ENCODE data around the gene CUBN. TPM values are rescaled to one million over a fixed set of nuclear protein-coding genes. Genes with fewer than 3 reads are reported as not detected.

CUBN gene
- total and polyA plus RNA-seq, 10 of the 15 experiments (the other 5 are each of a cell fraction or from before 2014, with no cell fraction given) = under 0.01 to 0.14 (median 0.02) TPM; not detected in 6

DNA sequence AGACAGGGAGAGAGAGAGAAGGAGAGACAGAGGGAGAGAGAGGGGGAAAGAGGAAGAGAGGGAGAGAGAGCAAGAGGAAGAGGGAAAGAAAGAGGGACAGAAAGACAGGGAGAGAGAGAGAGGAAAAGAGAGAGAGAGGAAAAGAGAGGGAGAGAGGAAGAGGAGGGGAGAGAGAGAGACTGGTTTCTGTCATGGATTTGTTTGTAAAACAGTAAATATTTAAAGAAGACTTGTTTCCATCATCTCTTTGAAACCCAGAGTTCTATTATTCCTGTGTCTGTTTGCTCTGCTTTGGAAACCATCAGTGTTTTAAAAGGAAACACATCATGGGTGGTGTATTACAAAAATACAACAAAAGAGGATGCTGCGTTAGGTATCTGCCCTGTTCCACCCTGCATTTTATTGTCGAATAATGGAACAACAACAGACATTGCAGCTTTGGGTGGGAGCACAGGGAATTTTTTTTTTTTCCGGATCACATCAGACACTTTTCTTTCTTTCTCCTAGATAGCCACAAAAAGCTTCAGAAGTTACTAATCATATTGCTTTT lies 161.7 kb downstream of the CUBN start:
- Histone ChIP-seq H3K9me3 (replicated peaks; ENCODE audit: control insufficient read depth, insufficient read depth, low read length) (no peaks in the 10 kb centered on the region), H4K20me1 (ENCODE audit: control insufficient read depth, insufficient read depth) (no peaks in the 10 kb centered on the region), H3K4me2 (ENCODE audit: control insufficient read depth, insufficient read depth) (no peak overlapping the region), H3K9ac (ENCODE audit: control insufficient read depth, insufficient read depth, low read length) (no peak overlapping the region), H2AFZ (ENCODE audit: control insufficient read depth, low read depth, low read length) (no peak overlapping the region), H3K4me1 (ENCODE audit: control insufficient read depth, insufficient read depth, low read length) (no peaks in the 10 kb centered on the region), H3K4me3 (no peak overlapping the region), H3K79me2 (ENCODE audit: control insufficient read depth, insufficient read depth, low read length) (no peaks in the 10 kb centered on the region), H3K36me3 (ENCODE audit: control insufficient read depth in 2 of 2, insufficient read depth in 2 of 2, low read length in 1 of 2) (no peaks in the 10 kb centered on the region), H3K27ac (ENCODE audit: control insufficient read depth, insufficient read depth) (no peak overlapping the region), H3K27me3 (replicated peaks in 1 of 2; ENCODE audit: control insufficient read depth in 2 of 2, insufficient read depth in 2 of 2, low read length in 1 of 2) (no peaks in the 10 kb centered on the region; a peak in 1 of 4 replicates)
- ChIA-PET RAD21 (ENCODE audit: unreplicated experiment) (no interaction called here), CTCF (no interaction called here), POLR2A (no interaction called here), SMC1A (ENCODE audit: uncharacterized antibody, unreplicated experiment) (no interaction called here)
- BruUV-seq (replicated peaks) = no TSS peak
- in situ Hi-C loops (cut with MboI) (no loop called here), intact Hi-C loops (cut with micrococcal nuclease; ENCODE audit: unreplicated experiment) (no loop called here)
- WGBS (ENCODE audit: insufficient coverage, insufficient replicate concordance, low lambda C conversion rate, missing lambda C conversion rate) = 72% methylated on average over 3 of the region's 3 CpGs
- FAIRE-seq (no peak), DNase-seq (ENCODE audit: low read depth, low spot score) (no peak), ATAC-seq (no peak)
- TF ChIP-seq ZSCAN29 (IDR thresholded peaks at IDR 0.05) = no peak
- TF ChIP-seq RAD51 (IDR thresholded peaks at IDR 0.05) = no peak
- TF ChIP-seq MEF2B (IDR thresholded peaks at IDR 0.05; ENCODE audit: partially characterized antibody, poor library complexity, severe bottlenecking) = no peak
- TF ChIP-seq CREB1 (IDR thresholded peaks at IDR 0.05; ENCODE audit: low read depth) = no peak
- TF ChIP-seq BHLHE40 (IDR thresholded peaks at IDR 0.05; ENCODE audit: borderline replicate concordance in 1 of 2, low read depth in 2 of 2, low read length in 1 of 2) = no peak
- TF ChIP-seq, protein P1, sequence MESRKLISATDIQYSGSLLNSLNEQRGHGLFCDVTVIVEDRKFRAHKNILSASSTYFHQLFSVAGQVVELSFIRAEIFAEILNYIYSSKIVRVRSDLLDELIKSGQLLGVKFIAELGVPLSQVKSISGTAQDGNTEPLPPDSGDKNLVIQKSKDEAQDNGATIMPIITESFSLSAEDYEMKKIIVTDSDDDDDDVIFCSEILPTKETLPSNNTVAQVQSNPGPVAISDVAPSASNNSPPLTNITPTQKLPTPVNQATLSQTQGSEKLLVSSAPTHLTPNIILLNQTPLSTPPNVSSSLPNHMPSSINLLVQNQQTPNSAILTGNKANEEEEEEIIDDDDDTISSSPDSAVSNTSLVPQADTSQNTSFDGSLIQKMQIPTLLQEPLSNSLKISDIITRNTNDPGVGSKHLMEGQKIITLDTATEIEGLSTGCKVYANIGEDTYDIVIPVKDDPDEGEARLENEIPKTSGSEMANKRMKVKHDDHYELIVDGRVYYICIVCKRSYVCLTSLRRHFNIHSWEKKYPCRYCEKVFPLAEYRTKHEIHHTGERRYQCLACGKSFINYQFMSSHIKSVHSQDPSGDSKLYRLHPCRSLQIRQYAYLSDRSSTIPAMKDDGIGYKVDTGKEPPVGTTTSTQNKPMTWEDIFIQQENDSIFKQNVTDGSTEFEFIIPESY (IDR thresholded peaks at IDR 0.05) = no peak
- no peak for TF ChIP-seq TARDBP (IDR thresholded peaks at IDR 0.05; ENCODE audit: borderline replicate concordance)
- no peak for TF ChIP-seq PML (IDR thresholded peaks at IDR 0.05; ENCODE audit: low read length)
- TF ChIP-seq FOS (IDR thresholded peaks at IDR 0.05; ENCODE audit: borderline replicate concordance, extremely low read depth, insufficient read length) = no peak
- TF ChIP-seq SIN3A (IDR thresholded peaks at IDR 0.05; ENCODE audit: low read depth, low read length) = no peak
- no peak for TF ChIP-seq TAF1 (IDR thresholded peaks at IDR 0.05; ENCODE audit: borderline replicate concordance, low read depth, low read length)
- TF ChIP-seq, protein P2, sequence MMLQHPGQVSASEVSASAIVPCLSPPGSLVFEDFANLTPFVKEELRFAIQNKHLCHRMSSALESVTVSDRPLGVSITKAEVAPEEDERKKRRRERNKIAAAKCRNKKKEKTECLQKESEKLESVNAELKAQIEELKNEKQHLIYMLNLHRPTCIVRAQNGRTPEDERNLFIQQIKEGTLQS (IDR thresholded peaks at IDR 0.05; ENCODE audit: borderline replicate concordance, extremely low read depth, low read depth, low read length) = no peak

Data from GM12878 (cell line).